Stimulated activated CD8-positive, alpha-beta memory T cell treated with anti-CD3 and anti-CD28 coated beads, Interleukin-15, amount 100 ng/mL, for 24 hours (primary cell): ENCODE data around the gene EPHA3.

Source experiments
- DNase-seq: peaks from one replicate; pipeline ENCODE4 v3.0.0-alpha.2; 2020; ENCODE audit warnings: low read depth

EPHA3 gene

GRCh38 chr3:89107461-89108290 lies at the start of gene EPHA3:
EPHA3 (plus strand) TSS chr3:89107621; CDS start chr3:89107749, 128 bp downstream.
- no peak for DNase-seq

DNA sequence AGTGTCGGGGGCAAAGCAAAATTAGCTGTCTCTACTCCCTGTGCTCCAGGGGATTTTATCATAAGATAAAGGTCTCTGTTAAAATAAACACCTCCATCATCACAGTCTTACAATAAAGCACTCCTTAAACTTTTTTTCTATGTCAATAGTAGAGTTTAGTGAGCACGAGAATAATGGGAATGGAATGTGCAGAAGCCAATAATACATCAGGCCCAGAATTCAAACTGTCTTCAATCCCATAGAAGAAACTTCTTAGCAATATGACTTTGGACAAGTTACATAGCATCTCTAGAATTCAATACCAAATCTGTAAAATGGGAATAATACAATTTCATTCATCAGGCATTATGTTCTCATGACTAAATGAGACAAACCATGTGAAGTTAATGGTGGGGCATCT lies 49.0 kb upstream of the EPHA3 start:
- no peak for DNase-seq

GRCh38 chr3:89059211-89059925 lies 48.1 kb upstream of the EPHA3 start:
- no peak for DNase-seq

- DNase-seq: no peak
Measured at GRCh38 chr3:89061259-89061658, 46.2 kb upstream of the EPHA3 start.

- no peak for DNase-seq
Measured at GRCh38 chr3:89067736-89068135, 39.7 kb upstream of the EPHA3 start.

DNA sequence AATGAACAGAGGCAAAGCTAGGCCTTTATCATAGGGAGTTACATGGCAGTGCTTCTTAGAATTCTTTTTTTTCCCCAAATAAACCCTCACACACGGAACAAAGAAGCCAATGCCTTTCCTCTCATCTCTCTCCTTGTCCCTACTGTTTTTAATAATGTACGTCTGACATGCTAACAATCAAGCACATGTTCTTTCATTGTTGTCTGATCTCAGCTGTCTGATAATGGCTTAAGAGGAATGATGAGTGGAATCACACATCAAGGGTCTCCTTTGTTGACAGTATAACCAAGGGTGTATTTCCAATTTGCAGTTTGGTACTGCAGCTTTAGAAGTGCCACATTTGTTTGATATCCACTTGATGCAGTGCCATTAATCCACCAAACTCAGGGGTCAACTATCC lies 34.8 kb upstream of the EPHA3 start:
- DNase-seq: no peak

DNA sequence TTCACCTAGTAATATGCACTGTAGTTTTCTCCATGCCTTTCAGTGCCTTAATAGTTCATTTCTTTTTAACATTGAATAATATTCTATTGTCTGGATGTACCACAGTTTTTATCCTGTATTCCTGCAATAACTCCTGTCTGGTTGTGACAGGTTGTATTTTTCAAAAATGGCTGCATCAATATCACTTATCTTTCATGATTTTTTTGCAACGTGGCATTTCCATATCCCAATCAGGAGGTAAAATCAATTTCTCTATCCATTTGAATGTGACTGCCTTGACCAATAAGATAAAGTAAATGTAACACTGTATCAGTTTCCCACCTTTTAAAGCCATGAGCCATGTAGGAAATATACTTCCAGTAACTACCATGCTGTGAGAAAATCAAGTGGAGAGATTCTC lies 27.5 kb upstream of the EPHA3 start:
- DNase-seq: no peak

- DNase-seq: no peak
Measured at GRCh38 chr3:89087851-89088250, 19.6 kb upstream of the EPHA3 start.

GRCh38 chr3:89098173-89098572 lies 9.2 kb upstream of the EPHA3 start:
- DNase-seq: no peak

- DNase-seq: no peak
Measured at GRCh38 chr3:89098964-89099585, 8.3 kb upstream of the EPHA3 start.

DNA sequence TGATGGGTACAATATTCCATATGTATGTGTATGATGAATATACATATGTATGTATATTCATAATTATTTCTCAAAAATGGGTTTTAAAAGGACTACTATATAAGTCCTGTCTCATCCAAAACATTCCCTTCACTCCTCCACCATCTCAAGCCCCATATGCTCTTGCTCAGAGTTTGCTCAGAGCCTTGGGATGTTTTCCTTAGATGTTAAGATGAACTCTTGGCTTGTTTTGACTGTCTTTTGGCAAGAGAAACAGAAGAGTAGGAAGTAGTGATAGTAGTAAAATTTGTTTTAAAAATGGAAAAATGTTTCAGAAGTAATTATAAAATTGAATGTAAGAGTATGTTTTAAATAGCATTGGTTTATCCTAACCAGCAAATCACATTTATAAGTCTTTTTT lies 6.2 kb upstream of the EPHA3 start:
- DNase-seq: no peak

DNA sequence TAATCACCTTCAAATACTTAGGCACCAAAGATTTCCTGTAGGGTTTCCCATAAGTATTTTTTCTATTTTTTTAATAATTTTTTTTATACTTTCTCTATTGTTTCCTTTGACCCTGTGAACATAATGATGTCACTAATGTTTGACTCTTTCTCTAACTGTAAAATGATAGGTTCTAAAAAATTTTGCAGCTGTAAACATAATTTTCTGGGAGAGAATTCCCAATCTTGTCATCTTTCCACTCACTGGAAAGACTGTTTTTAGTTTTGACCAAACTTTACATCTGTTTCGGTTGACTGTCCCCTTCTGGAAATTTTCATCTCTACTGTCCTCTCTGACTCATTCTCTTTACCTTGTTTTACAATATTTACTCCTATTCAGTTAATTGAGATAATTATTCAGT lies 5.5 kb upstream of the EPHA3 start:
- DNase-seq: no peak

DNA sequence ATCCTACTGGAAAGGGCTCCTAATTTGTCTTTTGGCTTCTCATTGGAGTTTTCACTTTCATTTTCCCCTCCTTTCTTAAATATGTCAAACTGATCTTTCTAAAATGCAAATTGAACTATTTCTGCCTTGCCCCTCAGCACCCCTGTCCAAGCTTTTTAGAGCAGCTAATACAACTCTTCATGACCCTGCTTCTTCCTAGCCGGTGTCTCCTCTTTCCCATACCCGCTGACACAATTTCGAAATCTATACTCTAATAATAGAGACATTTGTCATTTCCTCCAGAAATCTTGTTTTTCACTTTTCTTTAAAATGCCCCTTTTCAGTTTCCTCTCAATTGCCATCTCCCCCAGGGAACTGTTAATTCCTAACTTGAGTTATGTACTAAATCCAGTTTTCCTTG lies 2.9 kb upstream of the EPHA3 start:
- no peak for DNase-seq

DNA sequence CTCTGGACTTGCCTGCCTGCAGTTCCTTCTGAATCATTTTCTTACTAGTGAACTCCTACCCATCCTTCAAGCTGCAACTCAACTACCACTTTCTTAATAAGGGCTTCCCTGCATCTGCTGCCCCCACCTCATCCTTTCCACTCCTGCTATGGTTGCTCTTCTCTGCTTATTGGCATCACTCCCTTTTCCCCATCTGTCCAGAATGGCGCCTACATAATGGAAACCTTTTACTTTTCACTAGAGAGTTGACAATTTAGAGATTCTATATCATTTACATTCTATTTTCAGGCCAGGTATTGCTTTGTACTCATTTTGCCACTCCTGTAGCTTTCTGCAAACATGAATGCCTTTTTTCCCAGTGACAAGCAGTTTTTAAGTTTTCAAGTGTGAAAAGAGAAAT lies 1.9 kb upstream of the EPHA3 start:
- DNase-seq: no peak

- DNase-seq: no peak
Measured at GRCh38 chr3:89108291-89108550, 800 bp downstream of the EPHA3 start.

DNA sequence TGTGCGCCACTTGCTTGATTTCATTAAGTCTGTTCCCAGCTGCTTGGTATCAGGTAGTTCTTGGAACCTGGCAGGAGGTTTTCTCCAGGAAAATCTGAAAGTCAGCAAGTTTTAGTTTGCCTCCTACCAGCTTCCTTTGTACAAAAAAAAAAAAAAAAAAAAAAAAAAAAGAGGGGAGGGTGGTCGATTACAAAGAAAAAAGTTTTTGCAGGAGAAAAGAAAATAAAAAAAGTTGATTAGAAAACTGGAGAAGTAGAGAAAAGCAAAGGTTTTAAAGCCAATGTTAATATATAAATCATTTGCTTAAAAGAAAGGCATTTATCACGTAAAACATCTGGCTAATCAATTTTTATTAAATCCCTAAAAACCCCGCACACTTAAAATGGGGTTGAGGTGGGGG lies 5.9 kb downstream of the EPHA3 start:
- no peak for DNase-seq

GRCh38 chr3:89113893-89114840 lies 6.7 kb downstream of the EPHA3 start:
- DNase-seq: no peak

DNA sequence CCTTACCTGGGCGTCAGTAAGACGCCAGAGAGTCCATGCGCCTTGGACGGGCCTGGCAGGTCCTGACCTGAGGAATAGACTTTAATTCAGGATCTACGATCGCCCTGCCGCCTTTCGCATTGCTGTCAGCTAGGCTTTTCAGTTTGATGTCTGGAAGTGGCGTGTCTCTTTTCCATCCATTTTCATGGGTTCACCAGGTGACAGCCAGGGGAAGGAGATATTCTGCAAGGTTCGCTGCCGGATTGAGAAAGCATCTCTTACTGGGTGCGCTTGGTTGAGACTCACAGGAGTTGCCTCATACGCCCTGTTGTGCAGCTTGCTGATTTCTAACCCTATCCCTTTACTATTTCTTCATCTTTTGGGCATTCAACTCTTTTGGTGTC lies 7.4 kb downstream of the EPHA3 start:
- DNase-seq: no peak

GRCh38 chr3:89116476-89116875 lies 9.1 kb downstream of the EPHA3 start:
- no peak for DNase-seq

DNA sequence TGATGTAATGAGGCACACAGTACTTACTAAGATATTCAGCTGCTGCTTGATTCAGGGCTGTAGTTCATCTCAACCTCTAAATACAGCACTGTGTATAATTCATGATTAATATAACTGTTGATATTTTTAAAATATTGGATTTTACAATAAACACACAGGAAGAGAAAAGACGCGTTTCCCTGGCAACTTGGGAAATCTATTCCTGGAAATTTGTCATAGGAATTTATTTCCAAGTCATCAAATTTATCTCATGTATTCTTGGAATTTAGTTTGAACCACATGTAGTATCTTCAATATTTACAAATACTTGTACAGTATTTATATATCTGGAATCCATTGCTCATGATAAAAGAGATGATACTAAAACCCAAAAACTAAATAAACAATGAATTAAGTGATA lies 30.6 kb downstream of the EPHA3 start:
- no peak for DNase-seq

- no peak for DNase-seq
Measured at GRCh38 chr3:89139870-89140269, 32.4 kb downstream of the EPHA3 start.

- DNase-seq: no peak
Measured at GRCh38 chr3:89144080-89144479, 36.7 kb downstream of the EPHA3 start.
